ENCODE results near the gene SLC22A2. TPM values are rescaled to one million over a fixed set of nuclear protein-coding genes. Genes with fewer than 3 reads are reported as not detected.

The SLC22A2 gene
- polyA plus RNA-seq, 1 donor = 0.04 TPM

DNA sequence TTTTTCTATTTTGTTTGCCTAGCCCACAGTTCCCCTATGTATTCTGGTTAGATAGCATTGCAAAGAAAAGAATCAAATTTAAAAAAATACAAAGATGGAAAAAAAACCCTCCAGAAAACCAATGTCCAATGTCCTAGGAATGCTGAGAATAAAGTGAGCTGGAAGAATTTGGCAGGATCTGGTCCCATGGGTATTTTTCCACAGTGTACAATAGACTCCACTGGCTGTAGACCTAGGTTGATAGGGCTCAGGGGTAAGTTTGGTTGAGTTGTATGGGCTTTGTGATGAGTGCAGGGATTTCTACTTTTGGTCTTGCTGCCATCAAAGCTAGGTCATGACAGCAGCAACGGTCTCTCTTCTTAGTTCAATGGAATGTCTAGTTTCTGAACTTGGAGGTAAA is 41.5 kb downstream of the SLC22A2 start:
- WGBS (ENCODE audit: insufficient coverage, low lambda C conversion rate) = 86% methylated on average over 1 of the region's 1 CpG
- Histone ChIP-seq H3K4me1 (ENCODE audit: control insufficient read depth, insufficient read depth, low read length) (peaks cover 17% of the 10 kb centered on the region), H3K9me3 (ENCODE audit: control insufficient read depth, low read depth, low read length) (no peaks in the 10 kb centered on the region), H3K27me3 (ENCODE audit: control insufficient read depth, insufficient read depth, low read length) (no peaks in the 10 kb centered on the region), H3K27ac (ENCODE audit: low read length) (no peak overlapping the region), H3K36me3 (ENCODE audit: control insufficient read depth, insufficient read depth, low read length) (no peaks in the 10 kb centered on the region), H3K4me3 (ENCODE audit: low read length) (no peak overlapping the region)
- DNase-seq = no peak

DNA sequence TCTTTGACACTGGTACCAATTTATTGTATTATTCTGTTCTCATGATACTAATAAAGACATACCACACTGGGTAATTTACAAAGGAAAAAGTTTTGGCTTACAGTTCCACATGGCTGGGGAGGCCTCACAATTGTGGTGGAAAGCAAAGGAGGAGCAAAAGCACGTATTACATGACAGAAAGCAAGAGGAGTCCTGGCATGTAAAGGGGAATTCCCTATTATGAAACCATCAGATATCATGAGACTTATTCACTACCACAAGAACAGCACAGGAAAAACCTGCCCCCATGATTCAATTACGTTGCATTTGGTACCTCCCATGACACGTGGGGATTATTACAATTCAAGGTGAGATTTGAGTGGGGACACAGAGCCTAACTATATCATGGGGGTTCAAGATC is 43.4 kb downstream of the SLC22A2 start:
- DNase-seq = no peak
- H3K27ac ChIP-seq (ENCODE audit: low read length) = no peak overlapping the region
- WGBS (ENCODE audit: insufficient coverage, low lambda C conversion rate) = no CpG with 5 or more reads among the region's 3 CpGs

DNA sequence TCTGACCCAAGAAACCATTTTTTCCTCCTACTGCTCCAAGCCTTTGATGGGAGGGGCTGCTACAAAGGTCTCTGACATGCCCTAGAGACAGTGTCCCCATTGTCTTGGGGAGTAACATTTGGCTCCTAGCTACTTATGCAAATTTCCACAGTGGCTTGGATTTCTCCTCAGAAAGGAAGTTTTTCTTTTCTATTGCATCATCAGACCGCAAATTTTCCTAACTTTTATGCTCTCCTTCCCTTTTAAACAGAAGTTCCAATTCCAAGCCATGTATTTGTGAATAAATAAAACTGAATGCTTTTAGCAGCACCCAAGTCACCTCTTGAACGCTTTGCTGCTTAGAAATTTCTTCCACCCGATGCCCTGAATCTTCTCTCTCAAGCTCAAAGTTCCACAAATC is 51.0 kb downstream of the SLC22A2 start:
- Histone ChIP-seq H3K36me3 (ENCODE audit: control insufficient read depth, insufficient read depth, low read length) (no peaks in the 10 kb centered on the region), H3K27me3 (ENCODE audit: control insufficient read depth, insufficient read depth, low read length) (no peaks in the 10 kb centered on the region), H3K27ac (ENCODE audit: low read length) (no peak overlapping the region), H3K4me1 (ENCODE audit: control insufficient read depth, insufficient read depth, low read length) (no peaks in the 10 kb centered on the region), H3K4me3 (ENCODE audit: low read length) (no peak overlapping the region), H3K9me3 (ENCODE audit: control insufficient read depth, low read depth, low read length) (peaks cover 8% of the 10 kb centered on the region)
- no peak for DNase-seq
- WGBS (ENCODE audit: insufficient coverage, low lambda C conversion rate) = 100% methylated on average over 3 of the region's 3 CpGs

More for the DNA sequence above, 43.4 kb downstream of the SLC22A2 start:
- no peaks in the 10 kb centered on the region for H3K9me3 ChIP-seq (ENCODE audit: control insufficient read depth, low read depth, low read length)
- H3K4me3 ChIP-seq (ENCODE audit: low read length) = no peak overlapping the region
- no peaks in the 10 kb centered on the region for H3K27me3 ChIP-seq (ENCODE audit: control insufficient read depth, insufficient read depth, low read length)
- peaks cover 4% of the 10 kb centered on the region for H3K4me1 ChIP-seq (ENCODE audit: control insufficient read depth, insufficient read depth, low read length)
- H3K36me3 ChIP-seq (ENCODE audit: control insufficient read depth, insufficient read depth, low read length) = no peaks in the 10 kb centered on the region

DNA sequence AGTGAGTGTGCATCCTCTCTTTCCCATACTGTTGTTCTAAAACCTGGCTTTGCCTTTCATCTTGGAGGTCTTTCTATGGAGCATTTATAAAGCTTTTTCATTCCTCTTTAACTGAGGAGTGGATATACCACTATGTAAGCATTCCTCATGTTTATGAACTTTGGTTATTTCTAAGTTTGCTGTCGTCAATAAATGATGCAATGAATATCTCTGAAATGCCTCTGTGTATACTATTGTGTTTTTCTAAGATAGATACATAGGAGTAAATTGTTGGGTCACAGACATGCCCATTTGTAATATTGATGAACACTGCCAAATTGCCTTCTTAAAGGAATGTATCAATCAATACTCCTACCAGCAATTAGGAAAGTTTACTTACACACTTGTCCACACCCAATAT is 53.9 kb downstream of the SLC22A2 start:
- H3K4me3 ChIP-seq (ENCODE audit: low read length) = no peak overlapping the region
- H3K27me3 ChIP-seq (ENCODE audit: control insufficient read depth, insufficient read depth, low read length) = no peaks in the 10 kb centered on the region
- no peaks in the 10 kb centered on the region for H3K36me3 ChIP-seq (ENCODE audit: control insufficient read depth, insufficient read depth, low read length)
- no CpG with 5 or more reads among the region's 1 CpG for WGBS (ENCODE audit: insufficient coverage, low lambda C conversion rate)
- H3K4me1 ChIP-seq (ENCODE audit: control insufficient read depth, insufficient read depth, low read length) = no peaks in the 10 kb centered on the region
- no peak overlapping the region for H3K27ac ChIP-seq (ENCODE audit: low read length)
- no peak for DNase-seq
- H3K9me3 ChIP-seq (ENCODE audit: control insufficient read depth, low read depth, low read length) = peaks cover 8% of the 10 kb centered on the region

DNA sequence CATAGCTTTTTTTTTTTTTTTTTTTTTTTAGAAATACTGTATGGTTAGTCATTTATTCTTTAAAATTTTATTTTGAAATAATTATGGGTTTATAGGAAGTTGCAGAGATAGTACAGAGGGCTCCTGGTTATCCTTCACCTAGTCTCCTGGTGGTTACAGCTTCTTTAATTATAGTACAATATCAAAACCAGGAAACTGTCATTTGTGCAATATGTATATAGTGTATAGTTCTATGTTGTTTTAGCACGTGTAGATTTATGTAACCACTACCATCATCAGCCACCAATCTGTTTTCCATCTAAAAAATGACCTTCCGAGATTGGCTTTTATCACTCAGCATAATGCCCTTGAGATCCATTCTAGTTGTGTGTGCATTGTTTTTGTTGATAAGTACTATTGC is 54.7 kb downstream of the SLC22A2 start:
- Histone ChIP-seq H3K36me3 (ENCODE audit: control insufficient read depth, insufficient read depth, low read length) (no peaks in the 10 kb centered on the region), H3K27ac (ENCODE audit: low read length) (no peak overlapping the region), H3K27me3 (ENCODE audit: control insufficient read depth, insufficient read depth, low read length) (no peaks in the 10 kb centered on the region), H3K4me1 (ENCODE audit: control insufficient read depth, insufficient read depth, low read length) (peaks cover 4% of the 10 kb centered on the region), H3K4me3 (ENCODE audit: low read length) (no peak overlapping the region), H3K9me3 (ENCODE audit: control insufficient read depth, low read depth, low read length) (peaks cover 8% of the 10 kb centered on the region)
- WGBS (ENCODE audit: insufficient coverage, low lambda C conversion rate) = 100% methylated on average over 1 of the region's 2 CpGs
- no peak for DNase-seq

DNA sequence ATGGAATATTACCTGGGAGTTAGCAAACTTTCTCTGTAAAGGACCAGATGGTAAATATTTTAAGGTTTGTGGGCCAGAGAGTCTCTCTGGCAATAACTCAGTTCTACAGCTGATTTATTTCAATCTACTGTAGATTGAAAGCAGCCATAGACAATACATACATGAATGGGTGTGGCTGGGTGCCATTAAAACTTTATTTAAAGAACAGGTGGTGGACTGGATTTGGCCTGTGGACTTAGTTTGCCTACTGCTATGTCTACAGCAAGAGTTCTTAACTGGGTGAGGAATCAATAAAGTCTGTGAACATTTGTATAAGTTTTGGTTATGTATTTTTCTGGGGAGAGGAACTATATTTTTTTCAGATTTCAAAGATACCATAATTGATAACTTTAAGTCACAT is 55.1 kb downstream of the SLC22A2 start:
- Histone ChIP-seq H3K4me1 (ENCODE audit: control insufficient read depth, insufficient read depth, low read length) (peaks cover 7% of the 10 kb centered on the region), H3K27ac (ENCODE audit: low read length) (no peak overlapping the region), H3K9me3 (ENCODE audit: control insufficient read depth, low read depth, low read length) (peaks cover 8% of the 10 kb centered on the region), H3K27me3 (ENCODE audit: control insufficient read depth, insufficient read depth, low read length) (no peaks in the 10 kb centered on the region), H3K4me3 (ENCODE audit: low read length) (no peak overlapping the region), H3K36me3 (ENCODE audit: control insufficient read depth, insufficient read depth, low read length) (no peaks in the 10 kb centered on the region)
- DNase-seq = no peak

DNA sequence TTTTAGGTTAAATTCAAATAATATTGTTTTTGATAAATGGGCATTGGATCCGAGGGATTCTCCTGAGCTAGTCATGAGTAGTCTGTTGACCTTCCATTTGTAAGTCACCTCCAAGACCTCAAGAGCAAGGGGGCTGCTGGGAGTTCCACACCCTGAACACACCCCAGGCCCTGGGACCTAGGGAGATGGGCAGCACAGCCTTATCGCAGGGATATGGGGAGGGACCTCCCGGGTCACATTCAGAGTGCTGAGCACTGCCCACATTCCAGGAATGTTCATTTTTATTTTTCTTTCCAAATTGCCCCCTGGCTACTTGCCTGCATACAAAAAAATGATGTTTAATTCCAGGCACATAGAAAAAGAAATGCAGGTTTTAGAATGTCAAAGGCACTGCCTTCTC is 55.5 kb downstream of the SLC22A2 start:
- H3K27me3 ChIP-seq (ENCODE audit: control insufficient read depth, insufficient read depth, low read length) = no peaks in the 10 kb centered on the region
- H3K4me3 ChIP-seq (ENCODE audit: low read length) = no peak overlapping the region
- H3K36me3 ChIP-seq (ENCODE audit: control insufficient read depth, insufficient read depth, low read length) = no peaks in the 10 kb centered on the region
- no peak for DNase-seq
- H3K27ac ChIP-seq (ENCODE audit: low read length) = no peak overlapping the region
- H3K9me3 ChIP-seq (ENCODE audit: control insufficient read depth, low read depth, low read length) = peaks cover 8% of the 10 kb centered on the region
- H3K4me1 ChIP-seq (ENCODE audit: control insufficient read depth, insufficient read depth, low read length) = peaks cover 7% of the 10 kb centered on the region
- WGBS (ENCODE audit: insufficient coverage, low lambda C conversion rate) = no CpG with 5 or more reads among the region's 3 CpGs

DNA sequence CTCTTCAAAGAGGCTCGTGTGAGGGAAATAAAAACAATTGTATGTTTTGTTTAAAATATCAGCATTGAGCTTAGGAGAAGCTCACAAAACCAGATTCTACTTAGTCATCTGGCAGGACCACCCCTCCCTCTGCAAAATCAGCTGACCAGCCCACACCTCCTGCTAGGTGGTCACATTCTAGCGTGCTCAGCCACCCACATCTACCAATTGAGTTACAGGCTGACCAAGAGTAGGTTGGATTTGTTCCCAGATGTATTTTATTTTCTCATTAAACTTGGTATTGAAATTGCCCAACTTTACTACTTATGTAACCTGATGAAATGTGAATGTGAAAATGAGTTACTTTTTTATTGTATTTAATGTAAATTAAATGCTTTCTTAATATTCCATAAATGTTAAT is 56.2 kb downstream of the SLC22A2 start:
- Histone ChIP-seq H3K4me3 (ENCODE audit: low read length) (no peak overlapping the region), H3K27ac (ENCODE audit: low read length) (no peak overlapping the region), H3K27me3 (ENCODE audit: control insufficient read depth, insufficient read depth, low read length) (no peaks in the 10 kb centered on the region), H3K9me3 (ENCODE audit: control insufficient read depth, low read depth, low read length) (peaks cover 5% of the 10 kb centered on the region), H3K4me1 (ENCODE audit: control insufficient read depth, insufficient read depth, low read length) (peaks cover 7% of the 10 kb centered on the region), H3K36me3 (ENCODE audit: control insufficient read depth, insufficient read depth, low read length) (no peaks in the 10 kb centered on the region)
- WGBS (ENCODE audit: insufficient coverage, low lambda C conversion rate) = no CpG with 5 or more reads among the region's 2 CpGs
- DNase-seq = no peak

DNA sequence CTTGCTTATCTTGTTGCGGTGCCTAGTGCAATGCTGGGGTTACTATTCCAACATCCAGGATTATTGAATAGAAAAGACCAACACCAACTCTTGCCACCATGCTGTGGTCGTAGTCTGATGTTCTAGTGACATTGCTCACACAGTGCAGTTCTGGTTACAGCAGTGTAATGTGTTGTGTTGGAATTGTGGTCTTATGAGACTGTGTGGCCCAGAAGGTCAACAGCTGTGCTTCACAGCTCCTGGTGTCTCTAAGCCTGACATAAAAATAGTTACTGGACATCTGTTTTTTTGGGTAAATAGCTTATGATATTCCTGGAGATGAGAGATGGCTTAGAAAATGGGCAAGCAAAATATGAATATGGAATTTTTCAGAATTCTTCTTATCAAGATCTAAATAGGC is 57.6 kb downstream of the SLC22A2 start:
- H3K9me3 ChIP-seq (ENCODE audit: control insufficient read depth, low read depth, low read length) = no peaks in the 10 kb centered on the region
- no peak overlapping the region for H3K27ac ChIP-seq (ENCODE audit: low read length)
- no CpG with 5 or more reads among the region's 2 CpGs for WGBS (ENCODE audit: insufficient coverage, low lambda C conversion rate)

DNA sequence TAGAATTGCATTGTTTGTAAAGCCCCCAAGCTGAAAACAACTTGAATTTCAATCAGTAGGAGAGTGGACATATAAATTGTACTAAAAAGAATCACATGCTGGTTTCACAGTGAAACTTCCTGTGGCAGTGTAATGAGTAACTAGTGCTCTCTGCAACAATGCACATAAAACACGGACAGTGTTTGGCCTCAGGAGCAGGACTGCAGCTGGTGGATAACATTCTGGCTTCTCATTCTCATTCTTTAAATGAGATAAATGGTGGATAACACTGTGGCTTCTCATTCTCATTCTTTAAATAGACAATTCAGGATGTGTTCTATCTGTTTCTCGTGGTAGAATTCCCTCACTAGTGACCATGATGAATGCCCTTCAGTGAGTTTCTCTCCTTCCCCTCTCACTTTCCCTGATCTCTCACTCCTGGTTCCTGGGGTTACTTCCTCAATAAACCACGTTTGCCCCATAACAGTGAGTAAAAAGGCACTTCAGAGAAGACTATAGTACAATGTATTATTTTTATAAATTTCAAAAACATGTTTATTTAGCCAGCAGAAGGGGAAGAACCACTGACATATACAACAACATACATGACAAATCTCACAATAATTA is 59.9 kb downstream of the SLC22A2 start:
- no peaks in the 10 kb centered on the region for H3K36me3 ChIP-seq (ENCODE audit: control insufficient read depth, insufficient read depth, low read length)
- peaks cover 7% of the 10 kb centered on the region for H3K4me1 ChIP-seq (ENCODE audit: control insufficient read depth, insufficient read depth, low read length)
- WGBS (ENCODE audit: insufficient coverage, low lambda C conversion rate) = 0% methylated on average over 2 of the region's 3 CpGs
- H3K27me3 ChIP-seq (ENCODE audit: control insufficient read depth, insufficient read depth, low read length) = no peaks in the 10 kb centered on the region
- peaks cover 11% of the 10 kb centered on the region for H3K9me3 ChIP-seq (ENCODE audit: control insufficient read depth, low read depth, low read length)
- no peak overlapping the region for H3K4me3 ChIP-seq (ENCODE audit: low read length)
- DNase-seq = peak; percentile 36 to 84
- peak overlapping the region; percentile 62 for H3K27ac ChIP-seq (ENCODE audit: low read length)

More for the DNA sequence above, 57.6 kb downstream of the SLC22A2 start:
- DNase-seq = no peak
- H3K36me3 ChIP-seq (ENCODE audit: control insufficient read depth, insufficient read depth, low read length) = no peaks in the 10 kb centered on the region
- peaks cover 7% of the 10 kb centered on the region for H3K4me1 ChIP-seq (ENCODE audit: control insufficient read depth, insufficient read depth, low read length)
- no peaks in the 10 kb centered on the region for H3K27me3 ChIP-seq (ENCODE audit: control insufficient read depth, insufficient read depth, low read length)
- H3K4me3 ChIP-seq (ENCODE audit: low read length) = no peak overlapping the region

DNA sequence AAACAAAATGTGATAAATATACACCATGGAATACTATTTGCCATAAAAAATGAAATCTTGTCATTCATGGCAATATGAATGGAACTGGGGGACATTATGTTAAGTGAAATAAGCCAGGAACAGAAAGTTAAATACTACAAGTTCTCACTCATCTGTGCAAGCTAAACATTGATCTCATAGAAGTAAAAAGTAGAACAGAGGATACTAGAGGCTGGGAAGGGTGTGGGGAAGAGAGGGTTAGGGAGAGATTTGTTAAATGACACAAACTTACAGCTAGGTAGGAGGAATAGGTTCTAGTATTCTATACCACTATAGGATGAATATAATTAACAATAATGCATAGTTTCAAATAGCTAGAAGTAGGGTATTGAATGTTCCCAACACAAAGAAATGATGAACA is 61.0 kb downstream of the SLC22A2 start:
- no peaks in the 10 kb centered on the region for H3K36me3 ChIP-seq (ENCODE audit: control insufficient read depth, insufficient read depth, low read length)
- no peak for DNase-seq
- H3K9me3 ChIP-seq (ENCODE audit: control insufficient read depth, low read depth, low read length) = peaks cover 17% of the 10 kb centered on the region

More for the DNA sequence above, 61.0 kb downstream of the SLC22A2 start:
- Histone ChIP-seq H3K4me1 (ENCODE audit: control insufficient read depth, insufficient read depth, low read length) (peaks cover 7% of the 10 kb centered on the region), H3K27me3 (ENCODE audit: control insufficient read depth, insufficient read depth, low read length) (no peaks in the 10 kb centered on the region), H3K27ac (ENCODE audit: low read length) (no peak overlapping the region), H3K4me3 (ENCODE audit: low read length) (no peak overlapping the region)

Data from large intestine (tissue), 3 donors.